ENCODE measurements around the gene PAX9. TPM values are rescaled to one million over a fixed set of nuclear protein-coding genes. Genes with fewer than 3 reads are reported as not detected.
A peak's percentile ranks its signal among the peaks of the same experiment; 100 is the strongest.

The PAX9 gene
- total RNA-seq, 2 donors from 2014 or later = 0.25 to 0.77 TPM

DNA sequence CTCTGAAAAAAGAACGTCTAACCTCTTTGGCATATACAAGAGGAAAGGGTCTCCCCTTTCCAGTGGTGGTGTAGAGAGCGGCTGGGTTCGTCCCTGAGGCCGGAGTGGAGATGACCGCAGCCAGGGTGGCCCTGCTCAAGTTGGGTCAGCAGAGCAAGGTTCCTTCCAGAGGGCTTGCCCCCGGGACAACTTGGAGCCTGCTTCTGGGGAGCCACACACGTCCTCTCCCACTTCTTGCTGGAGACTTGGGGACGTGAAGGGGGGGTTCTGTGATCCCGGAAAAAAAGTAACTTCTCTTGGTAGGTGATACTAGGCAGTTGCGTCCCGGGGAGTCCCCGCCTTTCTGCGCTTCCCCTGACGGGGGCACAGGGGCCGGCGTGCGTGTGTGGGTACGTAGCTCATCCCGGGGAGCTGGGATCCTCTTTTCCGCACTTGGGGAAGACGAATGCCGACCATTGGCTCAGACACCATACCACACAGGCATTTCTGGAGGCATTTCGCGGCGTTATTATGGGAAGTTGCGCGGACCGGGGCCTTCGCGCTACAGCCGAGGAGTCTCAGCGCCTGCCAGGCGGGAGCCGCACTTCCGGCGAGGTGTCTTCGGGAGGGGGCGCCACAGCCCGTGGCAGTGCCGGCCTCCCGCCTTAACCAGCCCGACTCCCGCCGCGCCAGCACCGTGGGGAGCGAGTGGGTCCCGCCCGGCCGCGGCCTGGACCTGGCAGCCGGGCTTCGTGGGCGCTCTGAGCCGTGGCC is 14.8 kb upstream of the PAX9 start:
- Histone ChIP-seq H3K4me3 (peak overlapping the region; percentile 37), H3K36me3 (no peaks in the 10 kb centered on the region), H3K9me3 (no peaks in the 10 kb centered on the region), H3K4me1 (peaks cover 11% of the 10 kb centered on the region), H3K27ac (no peak overlapping the region), H3K27me3 (peaks cover 60% of the 10 kb centered on the region), H3K9ac (ENCODE audit: low read depth in 2 of 2, low read length in 2 of 2) (no peak overlapping the region)
- no peak for DNase-seq
- TF ChIP-seq, protein P1, sequence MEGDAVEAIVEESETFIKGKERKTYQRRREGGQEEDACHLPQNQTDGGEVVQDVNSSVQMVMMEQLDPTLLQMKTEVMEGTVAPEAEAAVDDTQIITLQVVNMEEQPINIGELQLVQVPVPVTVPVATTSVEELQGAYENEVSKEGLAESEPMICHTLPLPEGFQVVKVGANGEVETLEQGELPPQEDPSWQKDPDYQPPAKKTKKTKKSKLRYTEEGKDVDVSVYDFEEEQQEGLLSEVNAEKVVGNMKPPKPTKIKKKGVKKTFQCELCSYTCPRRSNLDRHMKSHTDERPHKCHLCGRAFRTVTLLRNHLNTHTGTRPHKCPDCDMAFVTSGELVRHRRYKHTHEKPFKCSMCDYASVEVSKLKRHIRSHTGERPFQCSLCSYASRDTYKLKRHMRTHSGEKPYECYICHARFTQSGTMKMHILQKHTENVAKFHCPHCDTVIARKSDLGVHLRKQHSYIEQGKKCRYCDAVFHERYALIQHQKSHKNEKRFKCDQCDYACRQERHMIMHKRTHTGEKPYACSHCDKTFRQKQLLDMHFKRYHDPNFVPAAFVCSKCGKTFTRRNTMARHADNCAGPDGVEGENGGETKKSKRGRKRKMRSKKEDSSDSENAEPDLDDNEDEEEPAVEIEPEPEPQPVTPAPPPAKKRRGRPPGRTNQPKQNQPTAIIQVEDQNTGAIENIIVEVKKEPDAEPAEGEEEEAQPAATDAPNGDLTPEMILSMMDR (IDR thresholded peaks at IDR 0.05) = no peak
- intact Hi-C loops (cut with DNase I) = loop anchor here (5.0 kb wide), 1 partner anchor 295 kb away; no protein-coding TSS in a partner anchor

DNA sequence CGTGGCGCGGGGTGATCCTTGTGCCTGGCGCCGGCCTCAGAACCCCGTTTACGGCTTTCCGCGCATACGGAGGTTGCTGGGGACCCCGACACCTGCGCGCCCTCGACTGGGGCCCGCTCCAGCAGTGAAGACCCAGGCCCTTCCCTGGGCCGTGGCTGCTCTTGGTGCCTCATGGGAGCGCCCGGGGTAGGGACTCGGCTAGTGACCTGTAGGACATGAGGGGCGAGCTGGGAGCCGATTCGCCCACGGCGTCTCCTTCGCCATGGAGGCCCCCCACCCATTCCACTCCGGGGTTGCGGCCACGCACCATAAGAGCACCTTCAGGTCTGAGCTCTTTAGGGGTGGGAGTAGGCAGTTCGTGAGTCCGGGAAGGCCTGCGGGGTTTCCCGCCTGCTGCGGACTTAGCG is 14.2 kb upstream of the PAX9 start:
- intact Hi-C loops (cut with DNase I) = loop anchor here (5.0 kb wide), 1 partner anchor 295 kb away; no protein-coding TSS in a partner anchor
- Histone ChIP-seq H3K9me3 (no peaks in the 10 kb centered on the region), H3K4me3 (peak overlapping the region; percentile 37), H3K36me3 (no peaks in the 10 kb centered on the region), H3K9ac (ENCODE audit: low read depth in 2 of 2, low read length in 2 of 2) (peak overlapping the region in 1 of 2 donors; percentile 47), H3K4me1 (peaks cover 11% of the 10 kb centered on the region), H3K27me3 (peaks cover 66% of the 10 kb centered on the region), H3K27ac (no peak overlapping the region)
- no peak for DNase-seq
- TF ChIP-seq, protein P1 (IDR thresholded peaks at IDR 0.05) = no peak

DNA sequence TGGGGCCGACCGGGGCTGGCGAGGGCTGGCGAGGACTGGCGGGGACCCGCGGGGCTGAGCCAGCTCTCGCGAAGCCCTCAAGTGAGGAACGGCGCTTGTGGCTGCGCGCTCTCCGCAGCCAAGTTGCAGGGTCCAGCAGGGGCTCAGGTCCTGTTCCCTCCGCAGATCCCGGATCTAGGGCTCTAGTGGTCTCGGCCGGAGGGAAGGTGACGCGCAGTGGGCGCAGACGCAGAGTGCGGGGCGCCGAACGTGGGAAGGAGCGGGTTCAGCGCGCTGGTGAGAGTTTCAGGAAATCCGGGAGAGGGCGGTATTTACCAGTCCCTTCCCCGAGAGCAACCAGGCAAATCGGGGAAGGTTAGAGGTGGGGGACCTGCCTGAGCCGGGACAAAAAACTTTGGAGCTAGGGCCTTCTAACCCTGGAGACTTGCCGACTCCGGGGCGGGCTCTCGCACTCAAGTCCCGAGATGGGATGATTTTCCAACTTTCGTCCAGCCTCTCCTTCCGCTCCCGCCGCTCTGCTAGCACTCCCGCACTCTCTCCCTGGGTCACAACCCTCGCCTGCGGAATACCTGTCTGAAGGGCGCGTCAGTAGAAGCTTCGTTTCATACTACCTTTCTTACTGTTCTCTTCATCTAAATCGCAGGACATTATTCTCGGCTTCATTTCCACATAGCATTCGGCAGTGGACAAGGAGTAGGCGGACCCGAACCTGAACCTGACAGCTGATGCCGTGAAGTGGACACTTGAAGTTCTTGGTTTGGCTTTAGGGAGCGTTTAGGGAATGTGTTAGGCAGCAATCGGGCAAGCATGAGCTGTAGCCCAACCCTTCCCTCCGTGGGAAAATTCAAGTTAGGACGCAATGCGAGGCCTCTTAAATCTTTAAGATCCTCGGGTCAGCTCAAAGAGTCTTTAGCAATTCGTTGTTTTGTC is 13.6 kb upstream of the PAX9 start:
- TF ChIP-seq, protein P1 (IDR thresholded peaks at IDR 0.05) = peak; percentile 52
- no peaks in the 10 kb centered on the region for H3K36me3 ChIP-seq
- H3K9ac ChIP-seq (ENCODE audit: low read depth in 2 of 2, low read length in 2 of 2) = peak overlapping the region in 1 of 2 donors; percentile 47
- no peak overlapping the region for H3K27ac ChIP-seq
- DNase-seq = no peak
- H3K9me3 ChIP-seq = no peaks in the 10 kb centered on the region
- intact Hi-C loops (cut with DNase I) = loop anchor here (5.0 kb wide), 1 partner anchor 294 kb away; no protein-coding TSS in a partner anchor
- peak overlapping the region; percentile 37 for H3K4me3 ChIP-seq
- peaks cover 11% of the 10 kb centered on the region for H3K4me1 ChIP-seq
- peaks cover 73% of the 10 kb centered on the region for H3K27me3 ChIP-seq

DNA sequence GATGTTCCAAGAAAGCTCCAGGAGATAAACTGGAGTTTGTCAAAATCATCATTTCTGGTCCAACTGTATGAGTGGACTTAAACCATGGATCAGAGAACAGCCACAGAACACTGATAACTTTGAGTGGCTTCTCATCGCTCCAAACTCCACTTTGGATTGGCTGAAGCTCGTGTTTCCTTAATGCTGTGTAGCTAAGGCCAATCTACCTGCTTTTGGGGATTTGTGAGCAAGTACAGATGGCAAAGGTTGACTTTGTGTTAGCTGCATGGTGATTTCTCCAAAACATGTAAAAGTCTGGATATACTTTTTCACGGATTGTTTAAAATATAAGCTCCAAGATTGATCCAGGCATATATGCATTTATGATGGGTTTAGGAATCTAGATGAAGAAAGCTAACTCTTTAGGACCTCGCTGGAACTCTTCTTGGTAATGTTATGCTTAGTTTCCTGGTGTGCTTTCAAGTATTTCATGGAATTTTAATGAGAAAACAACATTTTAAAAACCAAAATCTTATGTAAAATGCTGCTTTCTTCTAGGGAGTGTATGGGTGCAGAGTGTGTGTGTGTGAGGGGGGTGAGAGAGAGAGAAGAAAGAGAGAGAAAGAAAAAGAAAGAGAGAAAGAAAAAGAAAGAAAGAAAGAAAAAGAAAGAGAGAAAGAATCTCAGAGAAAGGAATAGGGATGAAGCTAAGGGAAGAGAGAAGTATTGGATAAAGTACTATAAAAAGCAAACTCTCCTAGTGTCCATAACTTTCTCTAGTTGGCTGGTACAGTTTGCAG is 11.6 kb upstream of the PAX9 start:
- Histone ChIP-seq H3K27me3 (peaks cover 90% of the 10 kb centered on the region), H3K27ac (no peak overlapping the region)
- intact Hi-C loops (cut with DNase I) = loop anchor here (5.0 to 10.0 kb wide), 2 partner anchors 215 to 292 kb away; no protein-coding TSS in a partner anchor

More for the DNA sequence above, 11.6 kb upstream of the PAX9 start:
- TF ChIP-seq, protein P1 (IDR thresholded peaks at IDR 0.05) = no peak
- DNase-seq = no peak
- Histone ChIP-seq H3K36me3 (no peaks in the 10 kb centered on the region), H3K4me3 (no peak overlapping the region), H3K4me1 (peaks cover 11% of the 10 kb centered on the region), H3K9ac (ENCODE audit: low read depth in 2 of 2, low read length in 2 of 2) (no peak overlapping the region), H3K9me3 (no peaks in the 10 kb centered on the region)
